Stimulated activated naive CD8-positive, alpha-beta T cell treated with anti-CD3 and anti-CD28 coated beads, Interleukin-15, Interleukin-2, amounts not matched to agents 100 U/mL and 50 U/mL, for 24 hours (primary cell): ENCODE measurements around the gene GPR22.

Source experiments
- ATAC-seq: fragments of 150-1000 bp; cut with Tn5 transposase; one replicate; pipeline ENCODE4 v1.10.0; 2021
- DNase-seq: peaks from one replicate; pipeline ENCODE4 v3.0.0; 2021

GPR22 gene

DNA sequence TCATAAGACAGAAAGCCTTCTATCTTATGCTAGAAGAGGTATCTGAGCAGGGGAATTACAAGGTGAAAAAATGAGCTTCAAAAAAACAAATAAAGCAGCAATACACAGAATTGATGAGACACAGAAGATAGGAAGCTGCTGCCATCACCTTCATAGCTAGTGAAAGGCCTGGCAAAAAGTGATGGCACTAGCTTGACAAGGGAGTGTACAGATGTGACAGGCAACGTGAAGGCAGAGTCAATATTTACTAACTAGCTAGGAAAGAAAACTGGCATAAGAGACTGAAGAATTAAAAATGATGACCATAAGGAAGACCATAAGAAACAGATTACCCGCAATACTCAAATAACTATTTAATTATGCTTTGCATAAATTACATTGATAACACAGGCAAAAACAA lies 9.4 kb downstream of the GPR22 start:
- ATAC-seq, result no peak
- DNase-seq, result no peak

DNA sequence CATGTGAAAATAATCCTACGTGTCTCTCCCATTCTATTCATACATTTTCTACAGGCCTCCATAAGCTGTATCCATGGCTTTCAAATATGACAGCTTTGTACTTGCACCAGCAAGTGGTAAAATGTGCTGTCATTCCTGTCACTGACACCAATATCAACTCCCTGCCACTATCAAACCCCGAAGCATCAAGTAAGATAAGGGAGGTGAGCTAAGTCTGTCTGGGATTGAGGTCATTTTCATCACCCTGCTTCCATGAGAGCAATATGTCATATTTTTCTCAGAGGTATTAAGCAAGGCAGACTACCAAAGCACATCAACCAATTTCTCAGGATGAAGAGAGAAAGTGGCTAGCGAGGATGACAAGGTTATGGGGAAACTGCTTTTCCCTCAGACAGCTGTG lies 11.1 kb downstream of the GPR22 start:
- ATAC-seq, result no peak
- DNase-seq, result no peak

- DNase-seq, result no peak
- ATAC-seq, result no peak
These were observed 12.7 kb downstream of the GPR22 start for GRCh38 chr7:107482571-107482970.

GRCh38 chr7:107486041-107486440 lies 16.2 kb downstream of the GPR22 start:
- no peak for DNase-seq

DNA sequence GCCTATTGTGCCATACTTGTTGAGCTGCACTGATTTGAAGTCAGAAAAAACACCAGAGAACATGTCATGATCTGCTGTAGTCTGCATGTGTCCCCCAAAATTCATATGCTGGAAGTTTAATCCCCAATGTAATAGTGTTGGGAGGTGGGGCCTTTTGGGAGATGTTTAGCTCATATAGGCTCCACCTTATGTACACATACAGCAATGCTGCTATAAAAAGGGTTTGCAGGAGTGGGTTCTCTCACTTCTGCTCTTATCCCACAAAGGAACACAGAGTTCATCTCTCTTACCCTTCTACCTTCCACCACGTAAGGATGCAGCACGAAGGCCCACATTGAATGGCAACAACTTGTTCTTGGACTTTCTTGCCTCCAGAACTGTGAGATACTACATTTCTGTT lies 23.0 kb downstream of the GPR22 start:
- ATAC-seq (no peak), DNase-seq (no peak)

More at GRCh38 chr7:107486041-107486440, 16.2 kb downstream of the GPR22 start:
- peak; percentile 77 for ATAC-seq

- ATAC-seq (no peak), DNase-seq (no peak)
These were observed 24.5 kb downstream of the GPR22 start for GRCh38 chr7:107494315-107494751.

GRCh38 chr7:107494884-107495283 lies 25.0 kb downstream of the GPR22 start:
- ATAC-seq (no peak), DNase-seq (no peak)

DNA sequence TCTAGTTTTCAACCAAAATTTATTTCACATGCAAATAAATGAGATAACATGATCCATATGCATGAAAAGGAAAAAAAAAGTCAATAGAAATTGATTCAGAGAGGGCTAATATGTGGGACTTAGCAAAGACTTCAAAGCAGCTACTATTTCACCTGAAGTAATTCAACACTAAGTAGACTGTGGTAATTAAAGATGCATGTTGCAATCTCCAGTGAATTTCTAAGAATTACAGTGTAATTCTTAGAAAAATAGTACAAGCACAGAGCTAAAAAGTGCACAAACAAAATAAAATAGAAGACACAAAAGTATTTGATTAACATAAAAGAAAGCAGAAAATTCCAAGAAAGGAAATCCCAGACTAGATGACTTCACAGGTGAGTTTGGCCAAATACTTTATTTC lies 25.7 kb downstream of the GPR22 start:
- DNase-seq (no peak), ATAC-seq (no peak)

- DNase-seq (no peak), ATAC-seq (no peak)
These were observed 29.9 kb downstream of the GPR22 start for GRCh38 chr7:107499731-107500130.

DNA sequence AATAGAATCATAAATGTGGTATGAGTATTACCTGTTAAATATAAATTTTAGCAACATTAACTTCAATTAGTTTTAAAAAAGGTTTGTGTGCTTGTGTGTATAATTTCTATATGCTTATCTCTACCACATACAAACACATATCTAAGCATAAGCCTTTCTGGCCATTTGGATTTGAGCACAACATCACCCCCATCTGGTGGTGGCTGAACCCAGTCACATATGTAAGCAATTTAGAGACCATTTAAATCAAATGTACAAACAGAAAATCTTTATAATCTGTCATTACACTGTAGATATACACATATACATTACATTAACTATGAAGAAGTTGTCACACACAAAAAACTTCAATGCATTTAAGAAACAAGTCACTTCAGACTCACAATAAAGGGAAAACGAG lies 31.7 kb downstream of the GPR22 start:
- DNase-seq (no peak), ATAC-seq (no peak)

DNA sequence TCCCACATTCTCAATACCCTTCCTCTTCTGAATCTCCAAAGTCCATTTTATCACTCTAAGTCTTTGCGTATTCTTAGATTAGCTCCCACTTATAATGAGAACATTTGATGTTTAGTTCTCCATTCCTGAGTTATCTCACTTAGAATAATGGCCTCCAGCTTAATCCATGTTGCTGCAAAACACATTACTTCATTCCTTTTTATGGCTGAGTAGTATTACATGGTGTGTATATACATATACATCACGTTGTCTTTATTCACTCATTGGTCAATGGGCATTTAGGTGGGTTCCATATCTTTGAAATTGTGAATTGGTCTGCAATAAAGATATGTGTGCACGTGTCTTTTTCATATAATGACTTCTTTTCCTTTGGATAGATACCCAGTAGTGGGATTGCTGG lies 32.3 kb downstream of the GPR22 start:
- ATAC-seq, result no peak
- no peak for DNase-seq

DNA sequence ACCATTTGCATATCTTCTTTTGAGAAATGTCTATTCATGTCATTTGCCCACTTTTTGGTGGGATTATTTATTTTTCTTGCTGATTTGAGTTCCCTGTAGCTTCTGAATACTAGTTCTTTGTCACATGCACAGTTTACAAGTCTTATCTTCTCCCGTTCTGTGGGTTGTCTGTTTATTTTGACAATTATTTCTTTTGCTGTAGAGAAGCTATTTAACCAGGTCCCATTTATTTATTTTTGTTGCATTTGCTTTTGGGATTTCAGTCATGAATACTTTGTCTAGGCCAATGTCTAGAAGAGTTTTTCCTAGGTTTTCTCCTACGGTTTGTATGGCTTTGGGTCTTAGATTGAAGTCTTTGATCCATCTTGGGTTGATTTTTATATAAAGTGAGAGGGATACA lies 32.9 kb downstream of the GPR22 start:
- ATAC-seq (no peak), DNase-seq (no peak)

DNA sequence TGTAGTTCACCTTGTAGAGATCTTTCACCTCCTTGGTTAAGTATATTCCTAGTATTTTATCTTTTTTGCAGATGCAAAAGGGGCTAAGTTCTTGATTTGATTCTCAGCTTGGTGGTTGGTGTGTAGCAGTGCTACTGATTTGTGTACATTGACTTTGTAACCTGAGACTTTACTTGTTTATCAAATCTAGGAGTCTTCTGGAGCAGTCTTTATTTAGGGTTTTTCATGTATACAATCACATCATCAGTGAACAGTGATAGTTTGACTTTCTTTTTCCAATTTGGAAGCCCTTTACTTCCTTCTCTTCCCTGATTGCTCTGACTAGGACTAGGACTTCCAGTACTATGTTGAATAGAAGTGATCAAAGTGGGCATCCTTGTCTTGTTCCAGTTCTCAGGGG lies 33.8 kb downstream of the GPR22 start:
- ATAC-seq (no peak), DNase-seq (no peak)

GRCh38 chr7:107505362-107505761 lies 35.5 kb downstream of the GPR22 start:
- DNase-seq, result no peak
- ATAC-seq, result no peak

GRCh38 chr7:107505997-107506673 lies 36.3 kb downstream of the GPR22 start:
- DNase-seq, result no peak
- ATAC-seq, result no peak

GRCh38 chr7:107506674-107507339 lies 37.0 kb downstream of the GPR22 start:
- no peak for DNase-seq
- ATAC-seq, result no peak
